ENCODE results near the gene APRT. TPM values are rescaled to one million over a fixed set of nuclear protein-coding genes. Genes with fewer than 3 reads are reported as not detected.

The APRT gene
- total and polyA plus RNA-seq, 9 of the 15 experiments (the other 6 are each of a cell fraction or from before 2014, with no cell fraction given): 41.7 to 409 (median 146) TPM

GRCh38 chr16:88763502-88764053 is 48.1 kb downstream of the APRT start (continued):
- TF ChIP-seq CTCF (IDR thresholded peaks at IDR 0.05 in 2 of 3, conservative IDR thresholded peaks at IDR 0.05 in 1 of 3; ENCODE audit: insufficient read depth in 2 of 3, low read depth in 1 of 3, low read length in 3 of 3): peak in 1 of 3 experiments; percentile 11; a peak in 2 of 6 replicates
- no peak for TF ChIP-seq NEUROD1 (IDR thresholded peaks at IDR 0.05; ENCODE audit: borderline replicate concordance, low read depth, low read length, partially characterized antibody)
- TF ChIP-seq SIX5 (IDR thresholded peaks at IDR 0.05; ENCODE audit: borderline replicate concordance in 1 of 2, insufficient read depth in 1 of 2, low read depth in 1 of 2, low read length in 2 of 2): no peak
- TF ChIP-seq REST (IDR thresholded peaks at IDR 0.05; ENCODE audit: borderline replicate concordance): peak; percentile 6; the same call in 1 of the 2 replicates
- no peak for TF ChIP-seq REST (CRISPR knock-in tag; IDR thresholded peaks at IDR 0.05; ENCODE audit: low read depth)
- TF ChIP-seq POLR2B (IDR thresholded peaks at IDR 0.05; ENCODE audit: low read depth, partially characterized antibody): peak; percentile 42
- TF ChIP-seq E2F3 (CRISPR knock-in tag; IDR thresholded peaks at IDR 0.05): no peak
- TF ChIP-seq MECOM (CRISPR knock-in tag; IDR thresholded peaks at IDR 0.05): no peak
